GM19240 (cell line): ENCODE data around the gene PPP1R13B.
"Not testable (repeated sequence)": the region's sequence is repeated elsewhere in the genome, so short reads cannot be mapped to it uniquely, and the experiment has no call there.

Experiments
- DNase-seq: peaks from one replicate; pipeline ENCODE4 v3.0.0; 2011; ENCODE audit warnings: low spot score; ENCODE audit not compliant: insufficient read length

The PPP1R13B gene

GRCh38 chr14:103861413-103862392 is 14.3 kb upstream of the PPP1R13B start:
- DNase-seq: no peak

GRCh38 chr14:103859416-103860202 is 12.2 kb upstream of the PPP1R13B start:
- no peak for DNase-seq

DNA sequence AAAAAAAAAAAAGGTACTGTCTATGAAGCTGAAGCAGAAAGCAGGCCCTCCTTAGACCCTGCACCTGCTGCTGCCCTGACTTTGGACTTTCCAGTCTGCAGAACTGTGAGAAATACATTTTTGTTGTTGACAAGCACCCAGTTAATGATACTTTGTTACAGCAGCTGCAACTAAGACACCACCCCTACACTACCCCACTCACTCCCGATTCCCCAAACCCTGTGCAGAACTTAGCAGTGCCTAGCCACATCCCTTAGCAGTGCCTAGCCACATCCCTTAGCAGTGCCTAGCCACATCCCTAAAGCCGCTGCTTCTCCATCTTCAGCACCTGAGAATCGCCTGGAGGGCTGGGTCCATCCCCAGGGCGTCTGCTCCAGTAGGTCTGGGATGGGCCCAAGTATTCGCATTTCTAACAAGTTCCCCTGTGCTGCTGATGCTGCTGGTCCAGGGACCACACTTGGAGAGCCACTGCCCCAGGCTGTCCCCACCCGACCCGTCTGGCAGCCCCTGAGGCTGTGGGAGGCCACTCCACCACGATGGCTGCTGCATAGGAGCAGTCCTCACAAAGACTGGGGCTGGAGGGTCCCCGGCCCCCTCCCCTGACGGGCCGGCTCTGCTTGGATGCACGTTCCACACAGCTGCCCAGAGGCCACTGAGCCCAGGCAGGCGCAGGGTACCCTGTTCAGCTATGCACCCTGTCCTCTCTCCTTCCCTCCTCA is 10.8 kb upstream of the PPP1R13B start:
- no peak for DNase-seq

GRCh38 chr14:103857256-103857655 is 9.9 kb upstream of the PPP1R13B start:
- DNase-seq: no peak

- no peak for DNase-seq
Measured at GRCh38 chr14:103856607-103857006, 9.2 kb upstream of the PPP1R13B start.

DNA sequence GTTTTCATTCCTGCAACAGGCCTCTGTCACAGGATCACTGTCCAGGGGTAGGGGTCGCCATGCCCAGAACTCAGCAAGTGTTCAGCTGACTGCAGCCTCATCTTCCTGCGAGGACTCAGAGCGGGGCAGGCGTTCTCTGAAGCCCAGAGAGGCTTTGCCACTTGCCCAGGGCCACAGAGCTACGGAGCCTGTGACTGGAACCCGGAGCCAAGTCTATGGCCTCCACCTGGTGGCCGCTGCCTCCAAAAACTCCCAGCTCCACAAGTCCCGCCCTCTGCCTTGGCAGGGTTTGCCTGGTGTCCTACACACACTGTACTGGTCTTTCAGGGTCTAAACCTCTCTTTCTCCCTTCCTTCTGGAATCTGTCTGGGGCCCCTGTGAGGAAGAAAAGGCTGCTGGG is 8.7 kb upstream of the PPP1R13B start:
- no peak for DNase-seq

DNA sequence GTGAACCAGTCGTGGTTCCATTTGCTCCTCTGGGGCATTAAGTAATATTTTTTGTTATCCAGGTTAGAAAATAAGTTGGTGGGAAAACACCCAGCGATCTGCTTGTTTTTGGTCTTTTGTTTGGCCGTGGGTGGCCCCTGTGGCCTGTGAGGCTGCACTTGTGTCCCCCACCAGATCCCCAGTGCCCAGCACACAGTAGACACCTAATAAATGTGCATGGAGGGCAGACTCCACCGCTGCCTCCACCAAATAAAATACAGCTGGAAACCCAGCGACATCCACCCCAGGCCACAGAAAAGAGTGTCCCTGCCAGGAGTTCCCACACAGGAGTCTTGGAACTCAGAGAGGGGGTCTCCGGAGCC is 8.3 kb upstream of the PPP1R13B start:
- DNase-seq: no peak

GRCh38 chr14:103854822-103855733 is 7.7 kb upstream of the PPP1R13B start:
- no peak for DNase-seq

GRCh38 chr14:103854017-103854808 is 6.8 kb upstream of the PPP1R13B start:
- no peak for DNase-seq

GRCh38 chr14:103849151-103849886 is 1.9 kb upstream of the PPP1R13B start:
- DNase-seq: no peak

DNA sequence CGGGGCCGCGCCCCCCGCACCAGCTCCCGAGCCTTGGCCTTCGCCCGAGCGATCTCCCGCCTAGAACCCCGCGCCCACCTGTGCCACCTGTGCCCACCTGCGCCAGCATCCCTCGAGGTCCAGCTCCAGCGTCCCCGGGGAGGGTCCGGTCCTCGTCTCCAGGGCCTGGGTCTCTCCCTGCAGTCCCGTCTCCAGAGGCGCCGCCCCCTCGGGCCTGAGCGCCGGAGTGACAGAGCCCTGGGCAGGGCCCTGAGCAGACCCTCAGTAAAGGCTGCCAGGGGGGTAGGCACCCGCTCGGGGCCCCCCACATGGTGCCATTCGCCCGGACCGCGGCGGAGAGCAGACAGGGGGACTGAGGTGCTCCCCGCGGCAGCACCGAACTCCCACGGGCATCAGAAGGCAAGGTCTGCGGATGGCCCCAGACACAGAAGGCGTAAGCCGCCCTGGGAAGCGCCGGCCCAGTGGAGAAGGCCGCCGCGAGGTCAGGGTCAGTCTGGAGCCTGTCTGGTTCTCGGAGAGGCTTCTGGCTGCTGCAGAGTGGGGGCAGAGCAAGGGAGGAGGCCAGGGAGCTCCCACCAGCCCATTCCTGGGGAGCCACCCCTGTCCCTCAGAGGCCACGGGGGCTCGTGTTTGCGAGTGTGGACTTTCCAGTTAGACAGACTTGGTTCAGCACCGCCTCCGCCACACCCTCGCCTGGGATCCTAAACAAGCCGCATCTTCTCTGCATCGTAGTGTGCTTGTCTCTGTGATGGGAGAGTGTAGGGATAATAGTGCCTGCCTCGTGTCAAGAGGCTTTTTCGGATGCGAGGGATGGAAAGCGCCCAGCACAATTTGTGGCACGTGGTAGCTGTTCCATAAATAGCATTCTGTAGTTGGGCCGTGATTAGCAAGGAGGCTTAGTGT is 1.1 kb upstream of the PPP1R13B start:
- no peak for DNase-seq

- peak; percentile 27 for DNase-seq
Measured at GRCh38 chr14:103846543-103847450, 578 bp downstream of the PPP1R13B start.

- no peak for DNase-seq
Measured at GRCh38 chr14:103846097-103846496, 1.3 kb downstream of the PPP1R13B start.

DNA sequence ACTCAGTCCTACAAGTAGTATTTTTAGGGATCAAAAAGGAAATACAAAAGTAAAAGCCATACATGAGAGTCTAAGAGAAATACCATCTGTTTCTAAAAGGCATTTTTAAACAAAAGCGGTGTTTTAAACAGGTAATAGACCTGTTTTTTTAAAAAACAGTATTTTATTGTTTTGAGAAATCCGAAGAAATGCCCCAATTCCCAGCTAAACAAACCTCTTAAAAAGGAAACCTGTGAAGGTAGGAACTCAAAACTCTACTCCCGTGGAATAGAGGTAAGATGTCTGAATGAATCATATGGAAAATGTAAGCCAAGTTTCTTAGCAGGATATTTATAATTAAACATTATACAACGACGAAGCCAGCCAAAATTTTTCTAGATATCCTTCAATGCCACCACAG is 2.0 kb downstream of the PPP1R13B start:
- DNase-seq: no peak

- DNase-seq: not testable (repeated sequence)
Measured at GRCh38 chr14:103841265-103841664, 6.1 kb downstream of the PPP1R13B start.

DNA sequence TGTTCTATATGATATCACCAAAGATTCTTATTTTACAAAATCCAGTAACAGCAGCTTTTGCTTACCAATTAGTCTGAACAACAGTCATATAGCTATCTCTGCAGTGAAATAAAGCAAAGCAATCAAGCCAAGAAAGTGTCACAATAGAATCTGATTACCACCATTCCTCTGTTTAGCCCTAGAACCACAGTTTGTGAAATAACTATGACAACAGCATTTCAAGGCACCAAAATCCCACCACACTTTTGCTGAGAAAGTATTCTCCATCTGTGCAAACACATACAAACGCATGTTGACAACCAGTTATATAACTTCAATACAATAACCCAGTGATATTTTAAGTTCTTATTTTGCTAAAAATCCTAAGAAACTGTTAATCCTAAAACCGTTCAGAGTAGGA is 7.4 kb downstream of the PPP1R13B start:
- no peak for DNase-seq

DNA sequence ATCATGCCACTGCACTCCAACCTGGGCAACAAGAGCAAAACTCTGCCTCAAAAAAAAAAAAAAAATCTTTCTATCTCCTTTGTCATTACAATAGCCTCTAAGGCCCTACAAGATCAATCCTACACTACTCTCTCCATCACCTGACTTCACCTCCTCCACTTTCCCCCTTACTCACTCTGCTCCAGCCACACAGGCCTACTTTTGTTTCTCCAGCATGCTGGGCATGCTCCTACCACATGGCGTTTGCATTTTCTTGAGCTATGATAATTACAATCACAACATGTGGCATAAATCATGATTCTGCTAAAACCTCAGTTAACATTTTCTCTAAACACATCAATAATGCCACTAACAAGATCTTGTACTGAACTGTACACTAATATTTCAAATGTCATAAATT is 7.8 kb downstream of the PPP1R13B start:
- no peak for DNase-seq
